B cell (primary cell): Measurements from ENCODE around the gene MRPS15.

Experiments
- EZH2 ChIP-seq: IDR thresholded peaks from 2 replicates; pipeline ENCODE4 v1.6.1; 2012; ENCODE audit warnings: borderline replicate concordance, low read depth, mild to moderate bottlenecking, moderate library complexity, low read length; ENCODE audit not compliant: insufficient read depth, poor library complexity, severe bottlenecking
- TF ChIP-seq, protein P1 (sequence below): fragments of 200-600 bp; IDR thresholded peaks from one replicate; pipeline ENCODE4 v1.8.0; 2022; ENCODE audit warnings: antibody characterized with exemption, mild to moderate bottlenecking

DNA sequence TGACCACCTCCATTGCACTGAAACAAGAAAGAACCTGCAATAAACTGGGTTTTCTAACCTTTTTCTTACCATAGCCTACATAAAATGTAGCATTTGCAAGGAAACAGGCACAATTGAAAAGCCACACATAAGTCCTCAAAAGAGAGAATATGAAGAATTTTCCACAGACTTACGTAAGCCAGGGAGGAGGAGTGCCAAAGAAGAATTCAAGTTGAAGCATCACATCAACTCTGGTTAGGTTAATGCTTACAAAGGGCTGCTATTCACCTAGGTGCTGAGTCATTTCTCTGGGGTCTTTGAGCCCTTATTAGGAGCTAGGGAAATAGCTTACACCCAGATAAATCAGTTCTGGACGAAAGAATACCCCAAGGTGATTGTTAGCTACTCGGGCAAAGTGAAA is 23.5 kb downstream of the MRPS15 start:
- TF ChIP-seq, protein P1, sequence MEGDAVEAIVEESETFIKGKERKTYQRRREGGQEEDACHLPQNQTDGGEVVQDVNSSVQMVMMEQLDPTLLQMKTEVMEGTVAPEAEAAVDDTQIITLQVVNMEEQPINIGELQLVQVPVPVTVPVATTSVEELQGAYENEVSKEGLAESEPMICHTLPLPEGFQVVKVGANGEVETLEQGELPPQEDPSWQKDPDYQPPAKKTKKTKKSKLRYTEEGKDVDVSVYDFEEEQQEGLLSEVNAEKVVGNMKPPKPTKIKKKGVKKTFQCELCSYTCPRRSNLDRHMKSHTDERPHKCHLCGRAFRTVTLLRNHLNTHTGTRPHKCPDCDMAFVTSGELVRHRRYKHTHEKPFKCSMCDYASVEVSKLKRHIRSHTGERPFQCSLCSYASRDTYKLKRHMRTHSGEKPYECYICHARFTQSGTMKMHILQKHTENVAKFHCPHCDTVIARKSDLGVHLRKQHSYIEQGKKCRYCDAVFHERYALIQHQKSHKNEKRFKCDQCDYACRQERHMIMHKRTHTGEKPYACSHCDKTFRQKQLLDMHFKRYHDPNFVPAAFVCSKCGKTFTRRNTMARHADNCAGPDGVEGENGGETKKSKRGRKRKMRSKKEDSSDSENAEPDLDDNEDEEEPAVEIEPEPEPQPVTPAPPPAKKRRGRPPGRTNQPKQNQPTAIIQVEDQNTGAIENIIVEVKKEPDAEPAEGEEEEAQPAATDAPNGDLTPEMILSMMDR: no peak
- TF ChIP-seq EZH2: no peak
